Activated CD8-positive, alpha-beta memory T cell treated with anti-CD3 and anti-CD28 coated beads, Interleukin-2, amount 50 U/mL, for 1 hour (primary cell): ENCODE results near the gene EVA1A.

Experiments used
- DNase-seq: peaks from one replicate; pipeline ENCODE4 v3.0.0-alpha.2; 2020; ENCODE audit errors: extremely low read depth

EVA1A gene

GRCh38 chr2:75541430-75541829 lies 19.3 kb downstream of the EVA1A start:
- DNase-seq, result no peak

- DNase-seq, result no peak
These were observed 19.7 kb downstream of the EVA1A start for GRCh38 chr2:75540994-75541393.

- DNase-seq, result no peak
These were observed 20.6 kb downstream of the EVA1A start for GRCh38 chr2:75539955-75540716.

GRCh38 chr2:75538521-75539490 lies 21.9 kb downstream of the EVA1A start:
- DNase-seq, result no peak

GRCh38 chr2:75537658-75538057 lies 23.1 kb downstream of the EVA1A start:
- no peak for DNase-seq

- no peak for DNase-seq
These were observed 27.6 kb downstream of the EVA1A start for GRCh38 chr2:75533135-75533534.

GRCh38 chr2:75532488-75532887 lies 28.3 kb downstream of the EVA1A start:
- no peak for DNase-seq

GRCh38 chr2:75528221-75528977 lies 32.3 kb downstream of the EVA1A start:
- DNase-seq, result no peak

- DNase-seq, result no peak
These were observed 33.1 kb downstream of the EVA1A start for GRCh38 chr2:75527676-75528075.

- no peak for DNase-seq
These were observed 33.9 kb downstream of the EVA1A start for GRCh38 chr2:75526842-75527241.

- no peak for DNase-seq
These were observed 35.1 kb downstream of the EVA1A start for GRCh38 chr2:75525434-75526310.

GRCh38 chr2:75524276-75524911 lies 36.3 kb downstream of the EVA1A start:
- DNase-seq, result no peak

GRCh38 chr2:75523313-75524275 lies 37.1 kb downstream of the EVA1A start:
- DNase-seq, result no peak

- no peak for DNase-seq
These were observed 38.0 kb downstream of the EVA1A start for GRCh38 chr2:75522543-75523312.

GRCh38 chr2:75521225-75521872 lies 39.4 kb downstream of the EVA1A start:
- DNase-seq, result no peak

GRCh38 chr2:75519843-75520242 lies 40.9 kb downstream of the EVA1A start:
- DNase-seq, result no peak

- DNase-seq, result no peak
These were observed 41.9 kb downstream of the EVA1A start for GRCh38 chr2:75518638-75519465.
